OCI-LY3 (cell line): ENCODE measurements around the gene ARHGAP26.

ENCODE experiments used
- H2AFZ ChIP-seq: fragments of 200-600, 300-600 bp; shearing (Covaris generic); 2 replicates; pipeline ENCODE4 v1.6.0; 2014; ENCODE audit warnings: antibody characterized with exemption, low read depth, low read length
- H3K27ac ChIP-seq: fragments of 200-600, 300-600 bp; sonication (generic); 2 replicates; pipeline ENCODE4 v1.5.1; 2014; ENCODE audit warnings: mild to moderate bottlenecking, low read length, moderate library complexity, mixed read lengths
- H3K27me3 ChIP-seq: fragments of 200-600, 300-600 bp; sonication (generic); 2 replicates; pipeline ENCODE4 v1.6.1; 2014; ENCODE audit warnings: low read depth, low read length, mixed read lengths
- H3K36me3 ChIP-seq: fragments of 200-600, 300-600 bp; sonication (generic); replicated peaks from 2 replicates; pipeline ENCODE3; 2014; ENCODE audit warnings: low read depth, low read length, mixed read lengths
- H3K4me1 ChIP-seq: fragments of 300-600, 200-600 bp; sonication (generic); 2 replicates; pipeline ENCODE4 v1.6.1; 2014; ENCODE audit warnings: low read length, mixed read lengths
- H3K4me2 ChIP-seq: fragments of 200-600, 300-600 bp; sonication (generic); 2 replicates; pipeline ENCODE4 v1.6.1; 2014; ENCODE audit warnings: low read length, mixed read lengths
- H3K4me3 ChIP-seq: fragments of 300-600, 200-600 bp; sonication (generic); 2 replicates; pipeline ENCODE4 v1.5.1; 2014; ENCODE audit warnings: antibody characterized with exemption, mild to moderate bottlenecking, low read length, moderate library complexity
- H3K79me2 ChIP-seq: fragments of 300-600, 200-600 bp; shearing (Covaris generic); 2 replicates; pipeline ENCODE4 v1.6.1; 2014; ENCODE audit warnings: mild to moderate bottlenecking, low read length, mixed read lengths
- H3K9ac ChIP-seq: fragments of 300-600, 200-600 bp; shearing (Covaris generic); 2 replicates; pipeline ENCODE4 v1.6.0; 2014; ENCODE audit warnings: mild to moderate bottlenecking, low read length, moderate library complexity
- H3K9me3 ChIP-seq: fragments of 200-600, 300-600 bp; shearing (Covaris generic); 2 replicates; pipeline ENCODE4 v1.6.1; 2014; ENCODE audit warnings: low read length, mixed read lengths; ENCODE audit not compliant: insufficient read depth
- H4K20me1 ChIP-seq: fragments of 200-600, 300-600 bp; sonication (generic); 2 replicates; pipeline ENCODE4 v1.6.1; 2016; ENCODE audit warnings: low read length, mixed read lengths; ENCODE audit not compliant: insufficient read depth
- CTCF ChIP-seq: fragments of 200-600, 300-600 bp; sonication (generic); IDR thresholded peaks from 2 replicates; pipeline ENCODE4 v1.5.1; 2014; ENCODE audit warnings: antibody characterized with exemption, low read length, low read depth
- EZH2phosphoT487 ChIP-seq: fragments of 200-600 bp; shearing (Covaris generic); IDR thresholded peaks from 2 replicates; pipeline ENCODE4 v1.6.1; 2018; ENCODE audit warnings: antibody characterized with exemption, mixed run types, low read depth

The ARHGAP26 gene

GRCh38 chr5:142825378-142826089, 55.4 kb downstream of the ARHGAP26 start:
- Histone ChIP-seq H3K4me2 (no peak overlapping the region), H2AFZ (no peak overlapping the region)

GRCh38 chr5:142826093-142826492, 55.9 kb downstream of the ARHGAP26 start:
- H3K27ac ChIP-seq: no peak overlapping the region
- H3K36me3 ChIP-seq: no peaks in the 10 kb centered on the region
- H3K27me3 ChIP-seq: no peaks in the 10 kb centered on the region; the same call in 1 of the 2 replicates
- H3K4me1 ChIP-seq: peaks cover 31% of the 10 kb centered on the region
- no peak overlapping the region for H3K4me3 ChIP-seq
- H3K9me3 ChIP-seq: no peaks in the 10 kb centered on the region
- no peaks in the 10 kb centered on the region for H4K20me1 ChIP-seq
- H2AFZ ChIP-seq: no peak overlapping the region
- H3K4me2 ChIP-seq: no peak overlapping the region
- no peak overlapping the region for H3K9ac ChIP-seq
- H3K79me2 ChIP-seq: no peaks in the 10 kb centered on the region
- no peak for TF ChIP-seq EZH2phosphoT487
- TF ChIP-seq CTCF: no peak

More at GRCh38 chr5:142825378-142826089, 55.4 kb downstream of the ARHGAP26 start:
- no peak overlapping the region for H3K4me3 ChIP-seq
- no peaks in the 10 kb centered on the region for H3K36me3 ChIP-seq
- TF ChIP-seq EZH2phosphoT487 (no peak), CTCF (no peak)
- H3K79me2 ChIP-seq: no peaks in the 10 kb centered on the region
- H3K9me3 ChIP-seq: no peaks in the 10 kb centered on the region
- H3K4me1 ChIP-seq: peaks cover 31% of the 10 kb centered on the region
- no peaks in the 10 kb centered on the region for H4K20me1 ChIP-seq
- H3K27ac ChIP-seq: no peak overlapping the region
- no peak overlapping the region for H3K9ac ChIP-seq
- no peaks in the 10 kb centered on the region for H3K27me3 ChIP-seq

- H3K4me1 ChIP-seq: peaks cover 25% of the 10 kb centered on the region
- TF ChIP-seq EZH2phosphoT487: no peak
- TF ChIP-seq CTCF: no peak
- H3K36me3 ChIP-seq: no peaks in the 10 kb centered on the region
- no peak overlapping the region for H3K27ac ChIP-seq
- H3K79me2 ChIP-seq: no peaks in the 10 kb centered on the region
- no peak overlapping the region for H2AFZ ChIP-seq
- H3K4me3 ChIP-seq: no peak overlapping the region
- no peaks in the 10 kb centered on the region for H3K9me3 ChIP-seq
- no peak overlapping the region for H3K9ac ChIP-seq
- H3K4me2 ChIP-seq: peak overlapping the region; percentile 34
- no peaks in the 10 kb centered on the region for H4K20me1 ChIP-seq
- no peaks in the 10 kb centered on the region; the same call in 1 of the 2 replicates for H3K27me3 ChIP-seq
Measured at GRCh38 chr5:142826741-142827492, 56.7 kb downstream of the ARHGAP26 start.

GRCh38 chr5:142827934-142828576, 57.9 kb downstream of the ARHGAP26 start:
- Histone ChIP-seq H3K27me3 (no peaks in the 10 kb centered on the region; the same call in 1 of the 2 replicates), H3K4me1 (peaks cover 17% of the 10 kb centered on the region), H3K9ac (no peak overlapping the region), H3K79me2 (no peaks in the 10 kb centered on the region), H3K9me3 (no peaks in the 10 kb centered on the region), H2AFZ (no peak overlapping the region), H3K36me3 (no peaks in the 10 kb centered on the region), H3K4me2 (no peak overlapping the region), H4K20me1 (no peaks in the 10 kb centered on the region), H3K4me3 (no peak overlapping the region), H3K27ac (no peak overlapping the region)
- TF ChIP-seq EZH2phosphoT487 (no peak), CTCF (no peak)
